Hindlimb muscle (tissue), 1 donor: ENCODE results near the gene SERPINA1. TPM values are rescaled to one million over a fixed set of nuclear protein-coding genes. Genes with fewer than 3 reads are reported as not detected.

Experiments used
- DNase-seq: peaks from one replicate; pipeline ENCODE4 v3.0.0-alpha.2; 2013
- polyA plus RNA-seq: library from polyadenylated mRNA; unstranded; fragments of 120-200 nt; gene quantifications from one replicate; pipeline ENCODE4 v1.2.1, GENCODE V29; 2013; ENCODE audit not compliant: insufficient read length

Gene SERPINA1
- polyA plus RNA-seq, 1 donor: 0.61 TPM

DNA sequence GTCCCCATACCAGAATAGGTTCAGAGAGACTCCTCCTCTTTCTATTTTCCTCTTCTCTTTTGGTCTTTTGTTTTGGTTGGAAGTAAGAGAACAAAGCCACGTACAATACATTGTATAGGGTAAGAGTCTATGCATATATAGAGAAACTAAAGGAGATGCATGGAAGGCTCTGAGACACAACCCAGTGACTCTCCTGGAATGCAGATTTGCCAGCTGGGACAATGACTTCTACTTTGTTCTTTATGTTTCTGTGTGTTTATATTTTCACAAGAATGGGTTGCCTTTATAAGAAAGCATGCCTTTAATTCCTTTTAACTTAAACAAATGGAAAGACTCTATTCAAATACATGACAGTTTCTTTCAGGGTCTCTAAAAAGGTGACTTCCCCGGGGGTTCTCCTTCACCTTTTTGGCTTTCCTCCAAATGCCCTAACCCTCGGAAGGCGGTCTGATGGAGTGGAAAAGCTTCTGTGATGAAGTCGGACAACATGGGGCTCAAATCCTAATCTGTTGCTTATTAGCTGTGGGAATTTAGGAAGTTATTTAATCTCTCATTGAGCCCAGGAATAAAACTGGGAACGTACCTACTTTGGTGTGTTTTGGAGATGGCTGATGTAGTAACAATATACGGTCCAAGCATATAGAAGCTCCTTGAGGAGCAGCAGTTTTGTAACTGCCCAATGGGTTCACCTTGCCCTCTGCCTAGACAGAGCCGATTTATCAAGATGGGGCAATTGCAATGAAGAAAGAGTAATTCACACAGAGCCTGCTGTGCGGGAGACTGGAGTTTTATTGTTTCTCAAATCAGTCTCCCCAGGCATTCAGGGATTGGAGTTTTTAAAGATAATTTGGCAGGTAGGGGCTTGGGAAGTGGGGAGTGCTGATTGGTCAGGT is 9.1 kb upstream of the SERPINA1 start:
- no peak for DNase-seq

DNA sequence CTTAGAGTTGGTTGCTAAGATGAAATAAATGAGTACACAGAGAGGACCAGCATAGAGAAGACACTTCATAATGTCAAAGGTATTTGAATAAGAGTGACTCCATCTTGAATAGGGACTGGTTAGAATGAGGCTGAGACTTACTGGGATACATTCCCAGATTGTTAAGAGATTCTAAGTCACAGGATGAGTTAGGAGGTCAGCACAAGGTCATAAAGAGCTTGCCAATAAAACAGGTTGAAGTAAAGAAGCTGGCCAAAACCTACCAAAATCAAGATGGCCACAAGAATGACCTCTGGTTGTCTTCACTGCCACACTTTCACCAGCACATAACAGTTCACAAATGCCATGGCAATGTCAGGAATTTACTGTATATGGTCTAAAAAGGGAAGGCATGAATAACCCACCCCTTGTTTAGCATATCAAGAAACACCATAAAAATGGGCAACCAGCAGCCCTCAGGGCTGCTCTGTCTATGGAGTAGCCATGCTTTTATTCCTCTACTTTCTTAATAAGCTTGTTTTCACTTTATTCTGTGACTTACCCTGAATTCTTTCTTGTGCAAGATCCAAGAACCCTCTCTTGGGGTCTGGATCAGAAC is 8.3 kb upstream of the SERPINA1 start:
- DNase-seq: no peak

DNA sequence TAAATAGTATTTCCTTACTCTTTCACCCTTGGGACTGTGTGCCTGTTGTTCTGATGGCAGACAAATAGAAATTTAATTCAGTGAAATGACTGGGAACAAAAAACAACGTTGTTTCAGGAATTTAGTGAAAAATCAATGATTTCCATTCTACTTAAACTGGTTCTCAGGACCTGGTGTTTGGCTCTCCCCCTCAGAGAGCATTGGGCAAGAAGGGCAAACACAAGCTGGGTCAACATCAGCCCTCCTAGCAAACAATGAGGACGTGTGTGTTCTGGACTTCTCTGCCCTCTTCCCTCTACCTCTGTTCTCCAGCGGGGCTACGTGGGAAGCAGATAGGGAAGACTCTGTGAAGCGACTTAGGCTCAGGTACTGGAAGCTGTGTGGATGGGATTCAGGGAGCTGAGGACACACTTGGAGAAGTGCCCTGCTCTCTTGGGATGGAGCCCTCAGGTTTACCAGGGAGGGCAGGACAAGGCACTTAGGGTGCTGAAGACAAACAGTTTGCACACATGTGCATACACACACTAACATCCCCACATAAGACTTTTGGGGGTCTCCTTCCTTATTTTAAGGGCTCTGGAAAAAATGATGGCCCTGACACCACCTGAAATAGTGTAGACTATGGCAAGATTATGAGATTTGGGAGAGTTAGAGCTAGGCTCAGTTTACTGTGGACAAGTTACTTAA is 7.6 kb upstream of the SERPINA1 start:
- DNase-seq: no peak

DNA sequence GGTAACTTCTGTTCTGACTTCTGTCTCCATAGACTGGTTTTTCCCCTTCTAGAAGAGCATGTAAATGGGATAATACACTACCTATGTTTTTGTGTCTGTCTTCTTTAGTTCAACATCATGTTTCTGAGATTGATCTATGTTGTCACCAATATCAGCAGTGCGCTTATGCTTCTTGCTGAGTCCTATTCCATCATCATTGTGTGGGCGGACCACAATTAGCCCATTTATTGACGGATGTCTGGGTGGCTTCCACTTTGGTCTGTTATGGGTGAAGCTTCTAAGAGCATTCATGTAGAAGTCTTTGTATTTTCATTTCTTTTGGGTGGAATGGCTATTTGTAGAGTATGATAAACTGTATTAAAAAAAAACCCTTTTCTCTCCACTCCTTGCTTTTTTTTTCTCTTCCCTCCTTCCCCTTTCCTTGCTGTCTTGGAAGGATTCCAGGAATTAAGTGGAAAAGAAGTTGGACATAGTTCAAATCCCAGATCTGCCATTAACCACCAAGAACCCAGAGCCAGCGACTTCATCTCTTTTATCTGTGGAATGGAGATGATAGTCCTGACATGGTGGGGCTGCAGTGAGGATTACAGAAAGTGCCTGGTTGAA is 7.0 kb upstream of the SERPINA1 start:
- DNase-seq: no peak

DNA sequence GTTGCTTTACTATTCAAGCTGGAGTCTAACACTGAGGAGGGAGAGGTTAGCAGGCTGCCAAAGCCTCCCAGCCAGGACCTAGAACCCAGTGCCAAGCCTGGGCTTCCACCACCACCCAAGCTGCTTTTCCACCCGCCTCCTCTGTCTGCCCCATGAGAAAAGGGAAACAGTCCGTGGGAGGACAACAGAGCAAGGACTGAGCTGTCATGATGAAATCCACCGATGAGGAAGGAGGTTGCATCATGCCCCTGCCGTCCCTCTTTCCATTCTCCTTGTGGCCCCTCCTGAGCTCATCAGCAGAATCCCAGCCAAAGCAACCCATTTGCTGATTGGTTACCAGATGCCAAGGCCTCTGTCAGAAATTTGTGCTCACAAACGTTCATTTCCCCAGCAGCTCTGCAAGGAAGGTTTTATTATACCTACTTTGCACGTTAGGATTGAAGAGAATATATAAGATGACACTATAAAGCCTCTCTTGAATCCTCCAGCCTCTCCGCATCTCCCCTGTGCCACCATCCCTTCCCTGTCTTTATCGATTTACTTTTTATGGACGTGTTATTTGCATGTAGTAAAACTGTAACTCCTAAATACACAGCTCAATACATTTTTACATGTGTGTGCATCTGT is 6.3 kb upstream of the SERPINA1 start:
- peak; percentile 14 for DNase-seq

DNA sequence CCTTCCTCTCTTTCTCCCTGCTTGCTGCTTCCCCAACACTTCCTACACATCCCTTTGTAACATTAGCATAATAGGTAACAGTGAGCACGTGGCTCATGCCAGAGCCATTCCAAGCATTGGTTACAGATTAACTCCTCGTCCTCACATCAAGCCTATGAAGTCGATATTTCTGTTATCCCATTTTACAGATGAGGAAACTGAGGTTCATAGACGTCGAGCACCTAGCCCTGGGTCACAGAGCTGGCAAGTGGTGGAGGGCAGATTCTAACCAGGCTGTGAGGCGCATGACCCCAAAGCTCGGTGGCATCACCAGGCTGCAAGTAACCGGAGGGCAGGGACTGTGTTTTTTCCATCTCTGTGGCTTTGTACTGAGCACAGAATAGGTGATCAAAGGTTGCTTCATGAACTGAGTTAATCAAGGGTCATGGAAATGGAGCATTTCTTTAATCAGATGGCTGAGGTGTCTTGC is 5.7 kb upstream of the SERPINA1 start:
- DNase-seq: no peak

DNA sequence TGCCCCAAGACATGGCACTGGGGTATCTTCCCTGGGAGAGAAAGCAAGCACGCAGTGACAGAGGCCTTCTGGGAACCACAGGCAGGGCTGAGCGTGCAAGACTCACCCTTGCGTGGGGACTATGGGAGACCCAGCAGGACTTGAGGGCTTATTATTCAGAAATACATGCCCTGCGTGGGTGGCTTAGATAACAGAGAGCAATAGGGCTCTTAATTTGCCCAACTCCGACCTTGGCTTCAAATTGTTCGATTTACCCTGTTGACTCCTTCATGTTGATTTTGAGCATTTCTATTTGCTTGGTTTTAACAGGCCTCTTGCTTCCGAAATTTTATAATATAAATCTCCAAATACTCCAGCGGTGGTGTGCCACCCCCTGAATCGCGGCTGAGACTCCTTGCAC is 5.1 kb upstream of the SERPINA1 start:
- DNase-seq: no peak

DNA sequence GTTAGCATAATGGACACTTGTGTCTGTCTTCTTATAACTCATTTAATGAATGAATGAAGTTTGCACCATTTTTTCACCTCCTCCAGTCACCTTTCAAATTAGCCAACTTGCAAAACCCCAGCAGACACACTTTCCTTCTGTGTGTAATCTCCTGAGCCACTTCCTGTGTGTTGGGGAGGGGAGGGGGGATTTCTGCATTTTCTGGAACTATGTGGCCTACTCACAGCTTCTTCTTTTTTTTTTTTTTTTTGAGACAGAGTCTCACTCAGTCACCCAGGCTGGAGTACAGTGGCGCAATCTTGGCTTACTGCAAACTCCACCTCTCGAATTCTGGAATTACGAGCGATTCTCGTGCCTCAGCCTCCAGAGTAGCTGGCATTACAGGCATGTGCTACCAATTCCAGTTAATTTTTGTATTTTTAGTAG is 4.1 kb upstream of the SERPINA1 start:
- DNase-seq: peak; percentile 13

DNA sequence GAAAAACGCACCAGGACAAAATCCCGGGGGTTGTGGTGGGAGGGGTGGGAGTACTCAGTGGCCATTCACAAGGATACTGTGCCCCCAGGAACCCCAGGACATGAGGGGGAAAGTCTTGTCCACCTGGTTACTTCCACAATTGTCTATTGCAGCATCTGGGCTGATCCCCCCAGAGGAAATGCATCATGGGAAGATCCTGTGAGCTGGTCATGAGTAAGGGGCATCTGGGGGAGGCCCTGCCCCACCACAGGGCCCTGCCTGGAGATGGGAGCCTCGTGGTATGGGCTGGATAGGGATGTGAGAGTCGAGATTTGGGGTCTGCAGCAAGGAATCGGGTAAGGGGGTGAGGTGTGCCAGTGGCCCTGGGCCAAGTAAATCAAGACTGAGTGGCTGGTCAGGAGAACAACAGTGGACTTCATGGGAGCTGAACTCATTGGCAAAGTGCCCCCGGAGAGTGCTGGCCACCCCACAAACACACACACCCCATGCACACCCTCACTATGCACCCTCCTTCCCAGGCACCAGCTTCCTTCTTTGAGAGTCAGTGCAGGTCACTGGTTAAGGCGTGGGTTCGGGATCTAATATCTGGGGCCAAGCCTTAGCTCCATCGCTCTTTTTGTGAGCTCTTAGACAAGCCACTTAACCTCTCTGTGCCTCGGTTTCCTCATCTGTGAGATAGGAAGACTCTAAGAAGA is 3.0 kb upstream of the SERPINA1 start:
- no peak for DNase-seq

DNA sequence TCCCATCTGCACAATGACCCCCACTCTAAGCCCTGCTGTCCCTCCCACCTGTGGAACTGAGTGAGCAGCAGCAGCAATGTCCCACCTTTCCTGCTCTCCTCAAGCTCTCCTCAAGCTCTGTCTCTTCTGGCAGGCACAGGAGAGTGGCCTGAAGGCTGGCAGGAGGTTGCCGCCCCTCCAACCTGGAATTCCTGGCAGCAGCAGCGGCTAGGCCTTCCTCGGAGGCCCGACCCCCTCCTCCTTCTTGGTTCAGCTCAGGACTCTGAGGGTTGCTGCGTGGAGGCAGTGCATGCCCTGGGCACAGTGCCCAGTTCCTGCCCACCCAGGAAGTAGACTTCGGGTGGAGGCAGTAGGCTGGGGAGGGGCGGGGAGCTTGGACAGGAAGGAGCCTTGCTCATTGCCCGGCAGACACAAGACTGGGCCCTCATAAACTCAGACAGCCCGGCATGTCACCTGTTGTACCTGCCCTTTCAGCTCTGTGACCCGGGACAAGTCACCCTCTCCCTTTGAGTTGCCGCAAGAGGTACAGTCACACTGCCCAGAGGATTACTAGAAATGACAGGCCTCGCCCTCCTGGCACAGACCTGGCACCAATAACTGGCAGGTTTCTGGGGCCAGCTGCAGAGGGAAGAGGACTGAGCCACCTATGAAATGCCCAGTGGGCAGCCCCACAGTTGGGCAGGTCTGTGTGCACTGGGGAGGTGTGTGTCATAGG is 2.1 kb upstream of the SERPINA1 start:
- DNase-seq: peak; percentile 26

DNA sequence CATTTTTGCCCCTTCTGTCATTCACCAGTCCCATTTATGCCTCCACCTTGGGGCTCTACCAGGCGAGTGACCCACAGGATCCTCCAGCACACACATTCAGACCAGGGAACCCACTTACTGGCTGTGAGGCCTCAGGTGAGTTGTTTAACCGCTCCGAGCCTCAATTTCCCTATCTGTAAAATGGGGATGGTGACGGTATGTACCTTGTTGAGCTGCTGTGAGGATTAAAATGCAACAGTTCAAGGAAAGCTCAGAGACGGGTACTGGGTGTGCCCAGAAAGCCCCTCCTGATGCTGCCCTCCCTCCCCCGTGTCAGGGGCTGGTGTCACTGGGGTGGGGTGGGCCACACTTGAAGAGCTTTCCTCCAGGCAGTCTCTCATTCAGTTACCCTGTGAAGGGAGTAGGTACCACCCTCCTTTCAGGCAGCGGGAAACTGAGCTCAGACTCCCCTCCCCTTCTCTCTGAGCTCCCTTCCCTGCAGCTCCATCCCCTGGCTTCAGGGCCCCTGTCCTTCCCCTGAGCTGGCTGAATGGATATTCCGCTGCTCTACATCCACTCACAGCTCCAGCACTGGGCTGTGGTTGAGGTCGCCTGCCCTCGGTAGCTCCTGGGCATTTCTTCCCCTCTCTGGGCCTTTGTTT is 1.4 kb upstream of the SERPINA1 start:
- no peak for DNase-seq

DNA sequence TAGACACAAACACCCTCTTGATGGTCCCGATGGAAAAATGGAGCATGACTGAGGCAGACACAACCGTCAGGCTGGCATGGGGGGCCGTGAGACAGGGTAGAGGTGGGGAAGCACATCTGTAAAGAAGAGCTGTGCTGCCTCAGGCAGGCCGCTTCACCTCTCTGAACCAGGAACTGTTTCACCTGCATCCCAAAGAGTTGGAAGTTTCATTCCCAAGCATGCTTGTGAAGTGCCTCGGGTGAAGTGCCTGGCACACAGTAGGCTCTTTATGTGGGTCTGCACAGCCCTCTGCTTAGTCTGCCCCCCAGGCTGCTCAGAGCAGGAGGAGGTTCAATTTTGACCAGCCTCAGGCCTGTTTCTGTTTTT is 685 bp upstream of the SERPINA1 start:
- DNase-seq: no peak

DNA sequence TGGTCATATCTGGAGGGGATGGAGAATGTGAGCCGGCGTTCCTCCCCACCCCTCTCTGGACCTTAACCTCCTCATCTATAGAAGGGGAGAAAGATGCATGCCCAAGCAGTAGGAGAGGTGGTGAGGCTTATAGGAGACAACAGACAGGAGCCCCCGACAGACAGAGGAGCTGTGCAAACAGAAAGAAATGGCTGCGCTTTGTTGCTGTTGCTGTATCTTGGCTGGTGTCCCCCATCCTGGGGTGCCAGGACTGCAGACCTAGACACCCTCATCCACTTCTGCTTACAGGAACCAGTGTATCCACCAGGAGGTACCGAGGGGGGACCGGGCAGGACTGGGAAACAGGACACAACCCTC is 397 bp downstream of the SERPINA1 start:
- no peak for DNase-seq

DNA sequence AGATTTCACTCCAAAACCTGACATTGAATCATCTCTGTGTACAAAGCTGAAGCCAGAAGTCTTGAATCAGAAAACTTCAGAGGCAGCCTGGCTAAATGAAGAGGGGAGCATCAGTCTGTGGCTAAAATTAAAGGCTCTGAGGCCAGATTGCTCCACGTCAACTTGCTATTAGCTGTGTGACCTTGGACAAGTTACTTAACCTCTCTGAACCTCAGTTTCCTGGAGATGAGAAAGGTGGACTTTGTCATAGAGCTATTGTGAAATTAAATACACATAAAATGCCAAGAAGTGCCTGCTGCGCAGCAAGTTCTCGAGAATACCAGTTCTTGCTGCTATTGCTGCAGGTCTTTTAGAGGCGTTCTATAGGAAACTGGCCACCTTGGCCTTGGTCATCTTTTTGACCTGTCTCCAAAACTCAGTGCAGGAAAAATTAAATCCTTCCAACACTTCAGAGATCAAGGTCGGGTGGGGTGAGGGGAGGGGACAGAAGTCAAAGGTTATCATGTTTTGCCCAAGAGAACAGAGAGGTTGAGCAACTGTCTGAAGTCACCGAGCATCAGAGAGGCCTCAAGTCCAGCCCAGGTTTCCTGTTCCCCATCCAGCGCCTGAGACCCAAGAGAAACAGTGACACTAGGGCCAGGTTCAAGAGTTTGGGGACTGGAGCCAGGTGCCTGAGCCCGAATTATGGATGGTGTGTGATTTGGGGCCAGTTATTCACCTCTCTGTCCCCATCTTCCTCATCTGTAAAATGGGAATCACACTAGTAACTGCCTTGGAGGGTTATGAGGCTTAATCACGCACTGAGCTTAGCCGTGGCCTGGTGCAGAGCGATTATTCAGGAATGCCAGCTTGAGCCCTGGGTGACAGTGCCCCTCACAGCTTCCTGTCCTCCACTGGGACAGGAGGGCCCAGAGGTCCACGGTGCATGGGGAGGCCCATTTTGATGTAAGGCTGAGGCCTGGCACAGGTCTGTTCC is 1.1 kb downstream of the SERPINA1 start:
- no peak for DNase-seq

DNA sequence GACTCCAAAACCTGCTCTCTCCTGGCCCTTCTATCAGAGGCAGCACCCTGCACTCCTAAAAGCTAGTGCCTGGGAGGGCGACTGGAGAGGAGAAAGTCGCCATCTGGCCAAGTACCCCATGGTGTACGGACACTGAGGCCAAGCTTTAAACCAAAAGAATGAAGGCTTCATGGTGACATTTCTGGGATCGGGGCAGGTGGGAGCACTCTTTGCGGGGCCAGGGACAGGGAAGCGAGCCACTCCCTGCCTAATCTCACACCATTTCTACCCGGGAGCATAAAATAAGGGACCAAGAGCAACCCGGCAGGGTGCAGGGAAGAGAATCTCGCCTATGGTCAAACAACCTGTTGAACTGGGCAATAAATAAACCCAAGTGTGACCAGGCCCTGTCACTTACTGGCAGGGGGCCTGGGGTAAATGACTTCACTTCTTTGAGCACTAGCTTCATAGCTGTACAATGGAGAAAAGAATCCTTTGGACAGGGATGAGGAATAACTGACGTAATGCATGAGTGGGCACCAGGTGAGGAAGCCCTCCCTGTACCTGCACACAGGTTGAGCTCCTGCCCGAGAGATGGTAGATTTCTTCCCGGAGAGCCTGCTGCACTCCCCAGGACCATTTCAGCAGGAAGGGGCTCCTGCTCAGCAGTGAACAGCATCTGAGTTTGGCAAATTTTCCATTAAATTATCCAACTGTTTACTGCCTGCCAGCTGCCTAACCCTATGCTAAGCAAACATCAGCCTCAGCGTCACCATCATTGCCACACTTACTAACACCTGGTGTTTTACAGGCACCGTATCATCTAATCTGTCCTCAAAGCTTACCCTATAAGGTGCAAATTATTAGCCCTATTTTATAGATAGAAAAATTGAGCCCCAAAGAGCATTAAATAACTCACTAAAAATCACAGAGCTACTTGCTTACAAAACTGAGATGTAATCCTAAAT is 2.0 kb downstream of the SERPINA1 start:
- no peak for DNase-seq

DNA sequence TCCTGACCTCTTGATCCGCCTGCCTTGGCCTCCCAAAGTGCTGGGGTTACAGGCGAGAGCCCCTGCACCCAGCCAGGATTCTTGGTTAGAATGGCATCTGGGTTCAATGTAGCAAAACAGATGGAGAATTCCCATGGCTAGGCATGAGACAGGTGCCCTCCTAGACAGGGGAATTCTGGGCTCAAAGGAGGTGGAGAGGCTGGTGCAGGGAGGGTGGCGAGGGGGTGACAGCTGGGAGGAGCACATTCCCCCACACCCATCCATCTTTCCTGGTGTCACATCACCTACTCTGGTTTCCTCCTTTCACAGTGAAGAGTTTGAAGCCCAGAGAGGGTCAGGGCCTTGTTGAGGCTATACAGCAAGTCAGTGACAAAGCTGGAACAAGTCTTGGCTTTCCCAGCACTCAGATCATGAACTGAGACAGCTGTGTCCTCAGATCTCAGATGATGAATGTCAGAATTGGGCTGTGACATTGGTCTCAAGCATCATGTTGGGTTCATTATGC is 2.8 kb downstream of the SERPINA1 start:
- no peak for DNase-seq

DNA sequence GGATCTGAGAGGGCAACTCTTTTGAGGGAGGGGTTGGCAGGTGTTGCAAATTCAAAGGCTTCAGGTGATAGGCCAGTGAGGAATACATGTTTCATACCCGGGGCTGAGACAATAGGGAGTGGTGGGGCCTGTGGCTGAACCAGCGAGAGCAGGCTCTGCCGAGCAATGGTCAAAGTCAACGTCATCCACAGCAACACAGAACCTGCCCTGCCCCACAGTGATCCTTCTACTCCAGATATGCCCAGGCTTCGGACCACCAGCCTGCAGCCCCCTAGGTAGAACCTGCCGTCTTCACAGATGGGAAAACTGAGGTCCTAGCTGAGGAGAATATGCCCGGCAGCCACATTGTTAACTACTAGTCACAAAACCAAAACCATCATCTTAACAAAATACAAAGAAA is 4.1 kb downstream of the SERPINA1 start:
- no peak for DNase-seq

DNA sequence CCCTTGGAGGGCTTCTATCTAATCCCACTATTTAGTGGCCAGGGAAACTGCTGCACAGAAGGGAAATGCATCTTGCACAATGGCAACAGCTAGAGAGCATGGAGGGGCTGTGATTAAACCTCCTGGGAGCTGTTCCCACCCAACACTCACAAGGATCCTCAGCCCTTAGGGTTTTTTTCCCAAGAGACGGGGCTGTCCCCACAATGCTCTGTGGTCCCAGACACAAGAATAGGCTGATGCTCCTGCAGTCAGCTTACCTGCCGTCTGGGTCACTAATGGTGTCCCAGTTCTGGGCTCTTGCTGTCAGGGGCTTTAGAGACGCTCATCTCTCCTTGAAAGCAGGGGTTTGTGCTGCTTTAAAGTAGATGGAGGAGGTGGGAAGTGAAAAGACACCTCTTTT is 4.6 kb downstream of the SERPINA1 start:
- DNase-seq: no peak
